ENCODE data around the gene SPINK9.

DNA sequence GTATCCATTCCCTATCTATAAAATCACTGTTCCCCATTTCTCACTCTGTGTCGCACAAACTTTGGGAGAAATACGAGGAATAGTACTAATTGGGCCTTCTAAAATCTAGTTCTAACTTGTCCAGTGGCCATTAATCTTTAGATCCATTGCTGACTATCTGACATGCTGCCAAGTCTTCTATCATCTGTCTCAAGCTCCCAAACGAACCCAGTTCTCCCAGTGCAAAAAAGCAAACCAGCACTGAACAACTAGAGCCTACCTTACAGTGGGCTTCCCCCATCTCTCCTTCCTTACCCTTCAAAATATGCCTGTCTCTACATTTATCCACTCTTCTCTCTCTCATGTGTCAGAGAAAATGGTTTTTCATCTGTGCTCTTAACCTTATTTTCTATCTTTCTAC lies 26.3 kb upstream of the SPINK9 start:
- TF ChIP-seq, protein P1, sequence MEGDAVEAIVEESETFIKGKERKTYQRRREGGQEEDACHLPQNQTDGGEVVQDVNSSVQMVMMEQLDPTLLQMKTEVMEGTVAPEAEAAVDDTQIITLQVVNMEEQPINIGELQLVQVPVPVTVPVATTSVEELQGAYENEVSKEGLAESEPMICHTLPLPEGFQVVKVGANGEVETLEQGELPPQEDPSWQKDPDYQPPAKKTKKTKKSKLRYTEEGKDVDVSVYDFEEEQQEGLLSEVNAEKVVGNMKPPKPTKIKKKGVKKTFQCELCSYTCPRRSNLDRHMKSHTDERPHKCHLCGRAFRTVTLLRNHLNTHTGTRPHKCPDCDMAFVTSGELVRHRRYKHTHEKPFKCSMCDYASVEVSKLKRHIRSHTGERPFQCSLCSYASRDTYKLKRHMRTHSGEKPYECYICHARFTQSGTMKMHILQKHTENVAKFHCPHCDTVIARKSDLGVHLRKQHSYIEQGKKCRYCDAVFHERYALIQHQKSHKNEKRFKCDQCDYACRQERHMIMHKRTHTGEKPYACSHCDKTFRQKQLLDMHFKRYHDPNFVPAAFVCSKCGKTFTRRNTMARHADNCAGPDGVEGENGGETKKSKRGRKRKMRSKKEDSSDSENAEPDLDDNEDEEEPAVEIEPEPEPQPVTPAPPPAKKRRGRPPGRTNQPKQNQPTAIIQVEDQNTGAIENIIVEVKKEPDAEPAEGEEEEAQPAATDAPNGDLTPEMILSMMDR (IDR thresholded peaks at IDR 0.05; ENCODE audit: low read depth, low read length) = no peak
- no peak for TF ChIP-seq EZH2phosphoT487 (IDR thresholded peaks at IDR 0.05; ENCODE audit: low read depth)
